ENCODE measurements around the gene PPARA. TPM values are rescaled to one million over a fixed set of nuclear protein-coding genes. Genes with fewer than 3 reads are reported as not detected.

PPARA gene
- polyA plus RNA-seq, 1 donor from 2014 or later, result 0.43 TPM

DNA sequence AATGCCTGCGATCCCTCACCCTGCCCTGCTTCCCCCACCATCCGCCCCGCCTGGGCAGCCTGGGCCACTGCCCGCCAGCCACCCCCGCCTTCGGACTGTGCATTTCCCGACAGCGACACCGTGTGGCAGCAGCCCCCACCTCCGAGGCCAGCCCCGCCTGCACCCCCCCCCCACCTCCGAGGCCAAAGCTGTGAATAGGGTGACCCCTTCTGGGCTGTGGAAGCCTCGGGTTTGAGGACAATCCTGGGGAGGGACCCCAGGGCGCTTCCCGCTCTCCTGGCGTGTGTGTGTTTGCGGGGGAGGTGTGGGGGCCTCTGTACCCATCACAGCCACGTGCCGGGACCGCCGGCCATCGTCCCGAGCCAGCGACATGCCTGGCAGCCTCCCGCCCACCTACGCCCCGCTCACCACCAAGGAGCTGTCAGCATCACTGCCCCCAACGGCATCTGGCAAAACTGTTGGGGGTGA is 33.8 kb upstream of the PPARA start:
- Histone ChIP-seq H3K9me2 (ENCODE audit: insufficient read depth, low read length) (no peaks in the 10 kb centered on the region), H3K4me3 (ENCODE audit: low read length) (no peak overlapping the region), H4K20me1 (ENCODE audit: insufficient read depth) (no peaks in the 10 kb centered on the region), H3F3A (ENCODE audit: insufficient read depth, low read length, poor library complexity, severe bottlenecking) (no peaks in the 10 kb centered on the region), H3K79me2 (replicated peaks; ENCODE audit: insufficient read depth, low read length) (no peaks in the 10 kb centered on the region), H3K4me2 (ENCODE audit: low read length) (no peak overlapping the region), H3K27me3 (ENCODE audit: insufficient read depth, low read depth, low read length) (no peaks in the 10 kb centered on the region), H3K9ac (ENCODE audit: low read length) (no peak overlapping the region), H3K36me3 (ENCODE audit: insufficient read depth, low read length) (no peaks in the 10 kb centered on the region), H3K27ac (ENCODE audit: low read length) (no peak overlapping the region), H3K9me3 (ENCODE audit: low read length) (no peaks in the 10 kb centered on the region), H2AFZ (ENCODE audit: low read depth, low read length) (no peak overlapping the region)
- TF ChIP-seq, protein P1, sequence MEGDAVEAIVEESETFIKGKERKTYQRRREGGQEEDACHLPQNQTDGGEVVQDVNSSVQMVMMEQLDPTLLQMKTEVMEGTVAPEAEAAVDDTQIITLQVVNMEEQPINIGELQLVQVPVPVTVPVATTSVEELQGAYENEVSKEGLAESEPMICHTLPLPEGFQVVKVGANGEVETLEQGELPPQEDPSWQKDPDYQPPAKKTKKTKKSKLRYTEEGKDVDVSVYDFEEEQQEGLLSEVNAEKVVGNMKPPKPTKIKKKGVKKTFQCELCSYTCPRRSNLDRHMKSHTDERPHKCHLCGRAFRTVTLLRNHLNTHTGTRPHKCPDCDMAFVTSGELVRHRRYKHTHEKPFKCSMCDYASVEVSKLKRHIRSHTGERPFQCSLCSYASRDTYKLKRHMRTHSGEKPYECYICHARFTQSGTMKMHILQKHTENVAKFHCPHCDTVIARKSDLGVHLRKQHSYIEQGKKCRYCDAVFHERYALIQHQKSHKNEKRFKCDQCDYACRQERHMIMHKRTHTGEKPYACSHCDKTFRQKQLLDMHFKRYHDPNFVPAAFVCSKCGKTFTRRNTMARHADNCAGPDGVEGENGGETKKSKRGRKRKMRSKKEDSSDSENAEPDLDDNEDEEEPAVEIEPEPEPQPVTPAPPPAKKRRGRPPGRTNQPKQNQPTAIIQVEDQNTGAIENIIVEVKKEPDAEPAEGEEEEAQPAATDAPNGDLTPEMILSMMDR (IDR thresholded peaks at IDR 0.05; ENCODE audit: poor library complexity, severe bottlenecking), result peak; percentile 68
- TF ChIP-seq MXI1 (conservative IDR thresholded peaks at IDR 0.05; ENCODE audit: poor library complexity, severe bottlenecking) (no peak), SMC3 (conservative IDR thresholded peaks at IDR 0.05; ENCODE audit: poor library complexity) (peak; percentile 70), EZH2 (IDR thresholded peaks at IDR 0.05; ENCODE audit: borderline replicate concordance, insufficient read depth, low read length, poor library complexity, severe bottlenecking) (no peak), RAD21 (conservative IDR thresholded peaks at IDR 0.05) (peak; percentile 70), TAF1 (IDR thresholded peaks at IDR 0.05; ENCODE audit: low read depth) (no peak), POLR2AphosphoS5 (IDR thresholded peaks at IDR 0.05) (no peak)

- no peaks in the 10 kb centered on the region for H3F3A ChIP-seq (ENCODE audit: insufficient read depth, low read length, poor library complexity, severe bottlenecking)
- H3K27ac ChIP-seq (ENCODE audit: low read length), result no peak overlapping the region
- no peaks in the 10 kb centered on the region for H4K20me1 ChIP-seq (ENCODE audit: insufficient read depth)
Observed at GRCh38 chr22:46117206-46118199, 32.8 kb upstream of the PPARA start.

More at GRCh38 chr22:46117206-46118199, 32.8 kb upstream of the PPARA start:
- H3K9me3 ChIP-seq (ENCODE audit: low read length), result no peaks in the 10 kb centered on the region
- H3K4me2 ChIP-seq (ENCODE audit: low read length), result no peak overlapping the region
- H3K27me3 ChIP-seq (ENCODE audit: insufficient read depth, low read depth, low read length), result no peaks in the 10 kb centered on the region
- H3K79me2 ChIP-seq (replicated peaks; ENCODE audit: insufficient read depth, low read length), result no peaks in the 10 kb centered on the region
- H3K4me3 ChIP-seq (ENCODE audit: low read length), result no peak overlapping the region
- H3K36me3 ChIP-seq (ENCODE audit: insufficient read depth, low read length), result no peaks in the 10 kb centered on the region
- H3K9ac ChIP-seq (ENCODE audit: low read length), result no peak overlapping the region
- H2AFZ ChIP-seq (ENCODE audit: low read depth, low read length), result no peak overlapping the region
- TF ChIP-seq REST (IDR thresholded peaks at IDR 0.05; ENCODE audit: borderline replicate concordance), result no peak
- no peak for TF ChIP-seq TAF1 (IDR thresholded peaks at IDR 0.05; ENCODE audit: low read depth)
- TF ChIP-seq SMC3 (conservative IDR thresholded peaks at IDR 0.05; ENCODE audit: poor library complexity), result no peak
- TF ChIP-seq, protein P1 (IDR thresholded peaks at IDR 0.05; ENCODE audit: poor library complexity, severe bottlenecking), result no peak
- TF ChIP-seq POLR2AphosphoS5 (IDR thresholded peaks at IDR 0.05), result no peak
- TF ChIP-seq MXI1 (conservative IDR thresholded peaks at IDR 0.05; ENCODE audit: poor library complexity, severe bottlenecking), result no peak
- no peaks in the 10 kb centered on the region for H3K9me2 ChIP-seq (ENCODE audit: insufficient read depth, low read length)
